K562 (cell line): ENCODE measurements around the gene ECD. TPM values are rescaled to one million over a fixed set of nuclear protein-coding genes. Genes with fewer than 3 reads are reported as not detected.

ENCODE experiments used
- CREB5 ChIP-seq: fragments of 250-450 bp; sonication (Bioruptor Pico); IDR thresholded peaks from 2 replicates; pipeline ENCODE4 v1.5.0; 2020; ENCODE audit warnings: mild to moderate bottlenecking
- E2F6 ChIP-seq, 2 experiments: IDR thresholded peaks; 2 replicates each; pipeline ENCODE4 v1.6.1; 2011; ENCODE audit warnings: borderline replicate concordance in 1 of 2, control low read depth in 1 of 2, low read depth in 1 of 2, low read length in 1 of 2, mild to moderate bottlenecking in 1 of 2, mixed read lengths in 1 of 2, moderate library complexity in 1 of 2; ENCODE audit not compliant: insufficient read depth in 1 of 2, insufficient read length in 1 of 2, poor library complexity in 1 of 2, severe bottlenecking in 1 of 2; ENCODE audit errors: extremely low read depth in 1 of 2
- EHMT2 ChIP-seq: fragments of 450-650 bp; IDR thresholded peaks from 2 replicates; pipeline ENCODE4 v1.6.1; 2018; ENCODE audit warnings: antibody characterized with exemption
- GATA2 ChIP-seq: sonication (generic); formaldehyde crosslinking; IDR thresholded peaks from 2 replicates; pipeline ENCODE4 v1.4.0; 2020; ENCODE audit warnings: mild to moderate bottlenecking, missing genetic modification reagents
- HNRNPUL1 ChIP-seq: fragments of 200-400 bp; formaldehyde crosslinking; IDR thresholded peaks from 2 replicates; pipeline ENCODE4 v1.6.1; 2017; ENCODE audit warnings: low read length
- JUNB ChIP-seq: fragments of 450-650 bp; formaldehyde crosslinking; conservative IDR thresholded peaks from 2 replicates; pipeline ENCODE4 v1.4.0; 2020; ENCODE audit warnings: mild to moderate bottlenecking
- KHSRP ChIP-seq: fragments of 450-650 bp; IDR thresholded peaks from 2 replicates; pipeline ENCODE4 v1.6.1; 2017
- KLF6 ChIP-seq: fragments of 250-450 bp; sonication (Bioruptor Pico); IDR thresholded peaks from 2 replicates; pipeline ENCODE4 v1.4.0; 2020; ENCODE audit warnings: mild to moderate bottlenecking, moderate library complexity, borderline replicate concordance
- NR4A1 ChIP-seq, 2 experiments: fragments of 250-450 bp in 1 of 2; fragments of 450-650 bp in 1 of 2; sonication (Bioruptor Pico) in 1 of 2; IDR thresholded peaks; 2 replicates each; pipeline versions ENCODE4 v1.4.0 to v1.6.1; 2016 to 2020; ENCODE audit warnings: mild to moderate bottlenecking in 2 of 2, missing compliant biosample characterization in 1 of 2, missing genetic modification characterization in 1 of 2, moderate library complexity in 1 of 2
- RBM14 ChIP-seq: fragments of 200-400 bp; formaldehyde crosslinking; IDR thresholded peaks from 2 replicates; pipeline ENCODE4 v1.6.1; 2018; ENCODE audit warnings: low read depth, mild to moderate bottlenecking, low read length, moderate library complexity, borderline replicate concordance; ENCODE audit not compliant: insufficient read depth
- ZBTB26 ChIP-seq: fragments of 450-650 bp; formaldehyde crosslinking; IDR thresholded peaks from 2 replicates; pipeline ENCODE4 v1.4.0; 2022; ENCODE audit warnings: missing genetic modification characterization
- ZNF175 ChIP-seq: fragments of 200-800 bp; sonication (Bioruptor generic); IDR thresholded peaks from 2 replicates; pipeline ENCODE4 v1.6.1; 2016; ENCODE audit warnings: low read depth, mild to moderate bottlenecking, missing genetic modification characterization, missing compliant biosample characterization
- ZNF280B ChIP-seq: fragments of 250-450 bp; sonication (Bioruptor Pico); IDR thresholded peaks from 2 replicates; pipeline ENCODE4 v1.5.1; 2021; ENCODE audit warnings: mild to moderate bottlenecking
- ZNF311 ChIP-seq: fragments of 250-450 bp; sonication (Bioruptor Pico); IDR thresholded peaks from 2 replicates; pipeline ENCODE4 v1.4.0; 2020; ENCODE audit warnings: mild to moderate bottlenecking, moderate library complexity
- ZNF77 ChIP-seq: fragments of 250-450 bp; sonication (Bioruptor Pico); IDR thresholded peaks from 2 replicates; pipeline ENCODE4 v1.5.0; 2020
- polyA plus RNA-seq, 8 experiments: library from polyadenylated mRNA; depleted of rRNA in 4 of 8; stranded (reverse) in 5 of 8; unstranded in 3 of 8; fragments of >200 nt; fragmentation: Nextera tagmentation in 2 of 8; fragmentation: Illumina TruSeq in 1 of 8; extraction: Ambion mirVana in 2 of 8; extraction: Trizol in 1 of 8; gene quantifications; 2 replicates each; pipeline versions ENCODE4 v1.2.1 to v1.2.3, GENCODE V29; 2011 to 2014; ENCODE audit warnings: inconsistent platforms in 1 of 8, missing spikeins in 1 of 8
- total RNA-seq, 7 experiments: library from RNA; depleted of rRNA in 6 of 7; stranded (reverse); fragments of >200 nt in 6 of 7; fragmentation: Illumina TruSeq in 2 of 7; extraction: Trizol in 2 of 7; gene quantifications; 2 replicates each; pipeline versions ENCODE4 v1.2.1 to v1.2.3, GENCODE V29; 2011 to 2021; ENCODE audit warnings: low replicate concordance in 1 of 7
- TF ChIP-seq, protein P1 (sequence below): fragments of 450-650 bp; IDR thresholded peaks from 2 replicates; pipeline ENCODE4 v1.6.1; 2016
- TF ChIP-seq, protein P2 (sequence below): IDR thresholded peaks from 2 replicates; pipeline ENCODE4 v1.6.1; 2011; ENCODE audit warnings: borderline replicate concordance, low read depth, mild to moderate bottlenecking, moderate library complexity, low read length; ENCODE audit not compliant: insufficient read depth, poor library complexity, severe bottlenecking

Gene ECD
- total and polyA plus RNA-seq, 9 of the 15 experiments (the other 6 are each of a cell fraction or from before 2014, with no cell fraction given) = 33.5 to 79.9 (median 53.2) TPM

GRCh38 chr10:73168465-73168803 is 626 bp upstream of the ECD start (continued):
- TF ChIP-seq E2F6 (IDR thresholded peaks at IDR 0.05; ENCODE audit: borderline replicate concordance in 1 of 2, extremely low read depth in 1 of 2, insufficient read depth in 1 of 2, insufficient read length in 1 of 2, low read depth in 1 of 2, low read length in 1 of 2, poor library complexity in 1 of 2, severe bottlenecking in 1 of 2) = no peak
- TF ChIP-seq RBM14 = no peak
- no peak for TF ChIP-seq EHMT2
- TF ChIP-seq CREB5 (CRISPR knock-in tag) = no peak
- TF ChIP-seq, protein P1, sequence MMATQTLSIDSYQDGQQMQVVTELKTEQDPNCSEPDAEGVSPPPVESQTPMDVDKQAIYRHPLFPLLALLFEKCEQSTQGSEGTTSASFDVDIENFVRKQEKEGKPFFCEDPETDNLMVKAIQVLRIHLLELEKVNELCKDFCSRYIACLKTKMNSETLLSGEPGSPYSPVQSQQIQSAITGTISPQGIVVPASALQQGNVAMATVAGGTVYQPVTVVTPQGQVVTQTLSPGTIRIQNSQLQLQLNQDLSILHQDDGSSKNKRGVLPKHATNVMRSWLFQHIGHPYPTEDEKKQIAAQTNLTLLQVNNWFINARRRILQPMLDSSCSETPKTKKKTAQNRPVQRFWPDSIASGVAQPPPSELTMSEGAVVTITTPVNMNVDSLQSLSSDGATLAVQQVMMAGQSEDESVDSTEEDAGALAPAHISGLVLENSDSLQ = no peak
- TF ChIP-seq ZNF175 (CRISPR knock-in tag) = no peak
- no peak for TF ChIP-seq HNRNPUL1
- no peak for TF ChIP-seq JUNB
- no peak for TF ChIP-seq GATA2 (CRISPR knock-in tag)
- TF ChIP-seq ZBTB26 (CRISPR knock-in tag) = no peak
- no peak for TF ChIP-seq ZNF77 (CRISPR knock-in tag)
- TF ChIP-seq KLF6 = no peak
- TF ChIP-seq ZNF311 (CRISPR knock-in tag) = no peak
- TF ChIP-seq NR4A1 (CRISPR knock-in tag; IDR thresholded peaks at IDR 0.05) = no peak
- no peak for TF ChIP-seq NR4A1 (tag; IDR thresholded peaks at IDR 0.05)
- TF ChIP-seq, protein P2, sequence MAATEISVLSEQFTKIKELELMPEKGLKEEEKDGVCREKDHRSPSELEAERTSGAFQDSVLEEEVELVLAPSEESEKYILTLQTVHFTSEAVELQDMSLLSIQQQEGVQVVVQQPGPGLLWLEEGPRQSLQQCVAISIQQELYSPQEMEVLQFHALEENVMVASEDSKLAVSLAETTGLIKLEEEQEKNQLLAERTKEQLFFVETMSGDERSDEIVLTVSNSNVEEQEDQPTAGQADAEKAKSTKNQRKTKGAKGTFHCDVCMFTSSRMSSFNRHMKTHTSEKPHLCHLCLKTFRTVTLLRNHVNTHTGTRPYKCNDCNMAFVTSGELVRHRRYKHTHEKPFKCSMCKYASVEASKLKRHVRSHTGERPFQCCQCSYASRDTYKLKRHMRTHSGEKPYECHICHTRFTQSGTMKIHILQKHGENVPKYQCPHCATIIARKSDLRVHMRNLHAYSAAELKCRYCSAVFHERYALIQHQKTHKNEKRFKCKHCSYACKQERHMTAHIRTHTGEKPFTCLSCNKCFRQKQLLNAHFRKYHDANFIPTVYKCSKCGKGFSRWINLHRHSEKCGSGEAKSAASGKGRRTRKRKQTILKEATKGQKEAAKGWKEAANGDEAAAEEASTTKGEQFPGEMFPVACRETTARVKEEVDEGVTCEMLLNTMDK = no peak
- no peak for TF ChIP-seq KHSRP
- TF ChIP-seq ZNF280B = no peak
